Measurements from ENCODE around the gene PRELID3B.

Gene PRELID3B

DNA sequence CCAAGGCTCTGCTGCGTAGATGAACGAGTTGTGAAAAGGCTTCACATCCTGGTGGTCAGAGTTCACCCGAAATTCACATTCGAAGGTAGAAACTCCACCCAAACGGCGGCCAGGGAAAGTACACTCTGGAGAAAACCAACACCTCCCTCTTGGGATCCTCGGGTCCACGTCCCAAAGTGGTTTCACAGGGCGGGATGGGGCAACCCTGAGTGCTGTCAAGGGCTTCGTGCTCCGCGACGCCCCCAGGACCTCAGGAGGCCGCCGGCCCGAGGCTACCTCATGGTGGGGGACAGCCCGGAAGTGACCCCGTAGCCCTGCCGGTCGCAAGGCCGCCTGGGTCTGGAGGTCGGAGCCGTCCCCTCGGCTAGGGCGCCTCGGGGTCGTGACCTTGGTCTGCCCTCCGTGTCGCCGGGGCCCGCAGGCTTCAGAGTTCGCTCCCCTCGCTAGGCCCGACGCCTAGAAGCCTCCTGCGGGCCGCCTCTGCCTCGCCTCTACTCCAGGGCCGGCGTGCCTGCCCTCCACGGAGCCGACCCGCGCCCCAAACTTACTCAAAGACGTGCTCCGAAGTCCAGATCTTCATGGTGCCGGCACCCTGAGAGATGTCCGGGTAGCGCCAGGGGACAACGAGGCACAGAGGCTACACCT, at the start of gene PRELID3B:
PRELID3B (minus strand) TSS at position 636 of the 645 bp plus-strand sequence; CDS start at position 580, 56 bp downstream.
- DNase-seq: no peak

DNA sequence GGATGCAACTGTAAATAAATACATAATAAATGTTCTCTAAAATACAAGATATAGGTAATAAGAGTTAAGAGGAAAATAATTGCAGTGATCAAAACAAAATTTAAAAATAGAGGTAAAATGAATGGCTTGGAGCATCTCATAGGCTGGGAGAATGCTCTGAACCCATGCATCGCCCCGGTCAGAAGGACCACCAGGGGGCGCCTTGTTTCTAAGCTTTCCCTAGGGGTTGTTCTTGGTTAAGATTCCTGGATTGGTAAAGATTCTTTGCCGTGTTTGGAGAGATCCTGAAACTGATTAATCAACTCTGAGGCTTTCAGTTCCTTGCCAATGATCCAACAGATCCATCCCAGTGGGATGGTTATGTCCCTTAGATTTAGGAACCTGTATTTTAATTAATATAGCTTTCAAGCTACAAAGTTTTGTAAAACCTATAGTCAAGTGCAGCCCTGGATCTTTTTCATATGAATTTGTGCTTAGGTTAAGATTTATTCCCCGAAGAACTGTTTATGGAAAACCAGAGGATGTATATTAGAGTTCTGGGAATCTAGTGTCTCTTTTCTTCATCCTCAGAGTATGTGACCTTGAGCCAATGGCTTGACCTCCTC, 45.3 kb upstream of the PRELID3B start:
- peak; percentile 46 for DNase-seq

DNA sequence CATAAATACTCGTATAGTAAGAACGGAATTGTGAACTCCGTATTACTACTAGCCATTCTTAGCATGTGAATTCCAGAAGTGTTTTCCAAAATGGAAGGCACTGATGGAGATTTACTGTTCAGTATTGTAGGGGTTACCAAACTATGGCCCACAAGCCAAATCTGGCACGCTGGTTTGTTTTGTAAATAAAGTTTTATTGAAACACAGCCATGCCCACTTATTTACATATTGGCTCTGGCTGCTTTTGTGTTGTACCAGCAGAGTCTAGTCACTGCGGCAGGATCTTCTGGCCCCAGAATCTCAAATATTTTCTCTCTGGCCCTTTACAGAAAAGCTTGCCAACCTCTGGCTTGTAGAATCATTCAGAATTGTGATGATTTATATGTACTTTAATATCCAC, 44.3 kb upstream of the PRELID3B start:
- no peak for DNase-seq

DNA sequence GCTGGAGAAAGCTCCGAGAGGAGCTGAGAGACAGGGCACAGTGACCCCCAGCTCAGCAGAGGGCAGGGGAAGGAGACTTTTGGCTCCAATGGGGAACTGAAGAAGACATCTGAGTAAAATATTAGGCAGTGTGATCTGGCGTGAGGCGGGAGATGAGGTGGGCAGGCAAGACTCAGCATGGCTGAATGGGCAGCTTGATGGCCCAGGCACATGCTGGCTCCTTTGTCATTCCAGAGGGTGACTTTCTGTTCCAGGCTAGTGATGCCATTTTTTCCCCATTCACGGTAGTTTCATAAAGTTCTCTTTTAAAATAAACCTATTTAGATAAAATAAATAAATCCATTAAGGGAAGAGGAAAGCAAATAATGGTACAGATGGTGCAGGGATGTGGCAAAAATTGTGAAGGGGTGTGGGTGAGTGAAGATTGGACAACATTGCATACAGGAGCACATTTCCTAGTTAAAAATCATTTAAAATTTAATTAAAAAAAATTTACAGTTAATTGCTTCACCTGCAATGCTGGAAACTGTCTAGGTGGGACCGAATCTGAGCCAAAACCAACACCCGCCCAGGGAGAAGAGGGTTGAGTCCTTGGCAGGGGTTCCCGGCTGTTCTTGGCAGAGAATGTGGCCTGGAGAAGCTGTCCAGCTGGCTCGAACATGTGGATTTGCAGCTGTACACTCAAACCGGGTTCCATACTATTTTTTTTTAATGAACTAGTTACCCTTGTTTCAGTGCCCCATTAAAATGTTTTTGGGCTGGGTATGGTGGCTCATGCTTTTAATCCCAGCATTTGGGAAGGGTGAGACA, 41.7 kb upstream of the PRELID3B start:
- DNase-seq: peak; percentile 52

DNA sequence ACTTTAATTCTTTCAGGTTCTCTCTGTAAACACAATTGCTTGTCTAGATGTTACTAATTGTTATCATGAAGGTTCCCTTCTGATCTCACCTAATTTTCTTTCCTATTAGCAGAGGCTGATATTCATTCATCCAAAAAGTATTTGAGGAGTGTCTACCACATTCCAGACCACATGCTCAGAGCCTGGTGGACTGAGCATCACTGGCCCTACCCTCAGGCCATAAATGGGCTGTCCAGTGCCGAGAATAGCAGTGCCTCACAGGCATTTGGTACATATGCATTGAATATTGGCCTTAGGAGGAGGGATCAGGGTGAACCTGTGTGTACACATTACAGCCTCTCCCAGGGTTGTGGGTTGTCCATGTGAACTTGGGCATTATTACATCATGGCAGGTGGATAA, 40.4 kb upstream of the PRELID3B start:
- no peak for DNase-seq

DNA sequence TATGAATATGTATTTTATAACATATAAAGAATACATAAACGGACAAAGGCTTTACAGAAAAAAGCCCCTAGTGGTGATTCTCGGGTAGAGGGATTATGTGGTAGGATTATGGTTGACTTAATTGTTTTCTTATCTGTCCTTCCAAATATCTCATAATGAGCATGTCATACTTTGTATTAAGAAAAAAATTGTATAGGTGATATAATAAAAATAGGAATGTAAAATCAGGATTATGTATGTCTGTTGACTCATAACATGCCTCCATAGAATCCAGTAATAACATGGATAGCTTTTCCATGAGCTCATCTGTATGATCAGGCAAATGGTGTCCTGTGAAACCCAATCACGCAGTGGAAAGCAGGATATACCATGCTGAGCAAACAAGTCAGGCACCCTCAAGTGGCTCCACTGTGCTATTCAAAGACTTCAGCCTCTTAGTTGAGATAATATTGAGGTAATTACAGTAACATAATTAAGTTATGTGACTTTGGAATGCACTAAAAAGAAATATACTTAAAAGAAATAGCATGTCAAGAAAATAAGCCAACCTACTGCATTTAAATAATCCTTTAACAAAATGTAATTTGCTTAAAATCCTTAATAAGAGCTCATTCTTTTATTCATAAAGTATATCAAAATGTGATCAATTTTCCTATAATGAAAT, 39.6 kb upstream of the PRELID3B start:
- DNase-seq: peak; percentile 6

DNA sequence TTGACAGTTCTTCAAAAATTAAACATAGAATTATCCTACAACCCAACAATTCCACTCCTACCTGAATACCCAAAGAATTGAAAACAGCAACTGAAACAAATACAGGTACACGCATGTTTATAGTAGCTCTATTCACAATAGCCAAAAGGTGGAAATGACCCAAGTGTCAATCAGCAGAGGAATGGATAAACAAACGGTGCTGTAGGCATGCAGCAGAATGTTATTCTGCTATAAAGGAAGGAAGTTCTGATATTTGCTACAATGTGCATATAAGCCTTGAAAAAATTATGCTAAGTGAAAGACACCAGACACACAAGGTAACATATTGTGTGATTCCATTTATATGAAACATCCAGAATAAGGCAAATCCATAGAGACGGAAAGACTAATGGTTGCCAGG, 38.5 kb upstream of the PRELID3B start:
- no peak for DNase-seq

DNA sequence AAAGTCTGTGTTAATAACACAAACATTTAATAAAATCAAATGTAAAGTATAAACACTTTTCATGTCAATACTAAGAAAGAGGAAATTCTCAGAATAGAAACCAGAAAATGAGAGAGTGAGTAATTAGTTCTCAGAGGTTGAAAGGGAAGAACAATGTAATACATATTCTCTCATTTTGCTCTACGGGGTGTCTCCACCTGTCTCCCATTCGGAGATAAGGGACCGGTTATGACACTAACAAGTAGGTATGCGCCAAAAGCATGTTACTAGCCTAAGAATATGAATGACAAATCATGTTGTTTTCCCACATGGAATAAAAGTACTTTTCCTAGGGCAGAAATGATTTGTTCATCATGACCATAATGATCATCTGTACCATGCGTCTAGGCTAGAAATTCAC, 35.6 kb upstream of the PRELID3B start:
- DNase-seq: no peak

DNA sequence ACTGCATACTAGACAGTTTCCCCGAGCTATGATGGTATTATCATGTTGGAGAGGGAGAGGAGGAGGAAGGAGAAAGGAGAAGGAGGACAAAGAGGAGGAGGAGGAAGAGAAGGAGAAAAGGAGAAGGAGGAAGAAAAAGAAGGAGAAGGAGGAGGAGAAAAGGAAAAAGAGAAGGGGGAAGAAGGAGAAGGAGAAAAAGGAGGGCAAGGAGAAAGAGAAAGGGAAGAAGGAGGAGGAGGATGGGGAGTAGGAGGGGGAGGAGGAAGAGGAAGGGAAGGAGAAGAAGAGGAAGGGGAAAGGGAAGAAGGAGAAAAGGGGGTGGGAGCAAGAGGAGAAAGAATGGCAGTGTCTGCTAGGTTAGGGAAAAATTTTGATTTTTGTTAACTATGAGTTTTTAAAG, 35.1 kb upstream of the PRELID3B start:
- DNase-seq: no peak

DNA sequence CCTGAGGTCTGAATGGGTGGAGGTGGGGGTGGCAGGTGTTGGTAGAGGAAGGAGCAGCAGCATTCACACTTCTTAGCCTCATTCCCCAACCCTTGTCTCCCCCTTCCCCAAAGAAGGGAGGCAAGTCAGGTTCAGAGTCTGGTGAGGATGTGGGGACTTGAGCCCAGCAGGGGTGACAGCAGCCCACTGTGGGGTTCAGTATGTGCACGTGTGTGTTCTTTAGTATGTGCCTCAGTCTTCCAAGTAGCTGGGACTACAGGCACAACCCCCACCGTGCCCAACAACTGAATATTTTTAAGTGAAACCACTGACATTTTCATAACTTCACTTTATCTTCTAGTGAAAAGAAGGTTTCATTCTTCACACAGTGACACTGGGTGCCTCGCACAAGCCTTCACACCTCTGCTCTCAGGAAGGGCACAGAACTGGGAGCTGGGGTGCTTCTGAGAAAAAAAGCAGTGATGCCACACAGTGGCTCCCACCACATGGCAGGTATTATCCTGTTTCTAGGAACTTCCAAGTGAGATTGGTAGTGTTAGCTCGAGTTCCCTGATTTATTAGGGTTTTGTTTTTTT, 33.4 kb upstream of the PRELID3B start:
- no peak for DNase-seq

DNA sequence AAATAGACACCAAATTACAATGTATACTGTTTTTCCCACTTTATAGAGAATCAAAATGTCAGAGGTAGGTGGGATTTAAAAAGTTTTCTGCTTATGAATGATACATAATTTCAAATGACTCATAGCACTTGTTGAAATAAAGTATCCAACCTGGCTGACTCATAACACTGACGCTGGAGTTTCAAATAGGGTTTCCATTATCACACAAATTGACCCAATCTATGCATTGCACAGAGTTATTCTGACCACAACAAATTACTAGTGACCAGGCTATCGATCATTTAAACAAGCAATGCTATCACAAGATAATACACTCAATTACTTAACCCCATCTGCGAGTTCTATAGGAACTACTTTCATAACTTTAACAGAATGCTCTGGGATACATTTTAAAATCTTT, 31.9 kb upstream of the PRELID3B start:
- no peak for DNase-seq

DNA sequence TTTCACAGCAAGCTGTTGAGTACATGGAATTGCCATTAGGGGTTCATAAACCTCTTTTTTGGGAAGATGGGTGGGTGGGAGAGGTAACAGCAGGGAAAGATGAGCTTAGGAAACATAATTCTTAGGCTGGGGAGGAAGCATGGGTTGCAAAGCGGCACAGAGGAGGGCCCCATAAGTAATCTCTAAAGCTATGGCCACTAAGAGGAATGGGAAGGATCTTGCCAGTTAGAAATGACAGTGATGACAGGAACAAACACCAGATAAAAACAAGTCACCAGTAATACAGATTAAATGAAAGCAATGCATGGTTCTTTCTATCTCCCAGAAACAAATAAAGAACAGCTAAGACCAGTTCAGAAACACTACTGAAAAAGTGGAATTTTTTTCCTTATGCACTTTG, 31.0 kb upstream of the PRELID3B start:
- DNase-seq: no peak

DNA sequence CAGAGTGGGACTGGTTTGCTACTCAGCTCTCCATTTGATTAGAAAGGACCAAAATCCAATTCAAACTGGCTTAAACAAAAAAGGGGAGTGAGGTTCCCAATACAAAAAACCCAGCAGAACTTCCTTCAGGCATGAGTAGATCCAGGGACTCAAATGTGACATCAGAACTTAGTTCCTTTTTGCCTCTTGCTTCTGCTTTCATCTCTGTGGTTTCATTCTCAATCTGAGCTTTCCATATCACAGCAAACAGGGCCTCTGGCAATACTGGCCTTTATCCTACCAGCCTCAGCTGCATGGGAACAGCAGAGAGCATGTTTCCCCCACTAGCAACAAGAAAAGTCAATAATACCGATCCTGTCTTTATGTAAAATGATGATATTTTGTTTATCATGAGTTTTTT, 28.6 kb upstream of the PRELID3B start:
- DNase-seq: no peak

DNA sequence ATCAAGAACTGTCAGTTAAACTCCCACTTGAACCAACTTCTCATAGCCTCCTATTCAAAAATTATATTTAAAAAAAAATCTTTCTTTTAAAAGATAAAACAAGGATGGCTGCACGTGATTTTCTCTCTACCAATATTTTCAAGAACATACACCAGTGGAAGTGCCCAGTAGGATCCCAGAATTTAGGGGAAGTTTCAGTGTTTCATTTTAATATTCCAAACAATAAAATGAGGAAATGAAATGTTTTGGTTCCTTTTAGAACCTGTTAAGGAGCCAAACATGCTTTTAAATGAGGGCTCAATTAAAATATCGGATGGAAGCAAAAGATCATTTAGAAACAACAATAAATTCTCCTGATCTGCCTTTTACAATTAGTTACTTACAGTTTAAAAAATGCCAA, 26.4 kb upstream of the PRELID3B start:
- no peak for DNase-seq

DNA sequence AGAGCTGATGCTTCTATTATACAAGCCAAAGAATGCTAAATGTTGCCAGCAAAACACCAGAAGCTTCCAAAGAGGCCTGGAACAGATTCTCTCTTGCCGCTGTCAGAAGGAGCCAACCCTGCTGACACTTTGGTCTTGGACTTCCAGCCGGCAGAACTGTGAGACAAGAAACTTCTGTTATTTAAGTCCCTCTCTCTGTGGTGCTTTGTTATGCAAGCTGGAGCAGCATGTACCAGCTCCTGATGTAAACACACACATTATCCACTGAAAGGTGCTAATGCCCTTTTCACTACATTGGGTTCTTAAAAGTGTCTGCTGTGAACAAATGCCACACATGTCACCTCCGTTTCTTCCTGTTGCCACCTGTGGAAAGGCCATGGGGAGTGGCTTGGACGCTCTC, 25.9 kb upstream of the PRELID3B start:
- DNase-seq: no peak

DNA sequence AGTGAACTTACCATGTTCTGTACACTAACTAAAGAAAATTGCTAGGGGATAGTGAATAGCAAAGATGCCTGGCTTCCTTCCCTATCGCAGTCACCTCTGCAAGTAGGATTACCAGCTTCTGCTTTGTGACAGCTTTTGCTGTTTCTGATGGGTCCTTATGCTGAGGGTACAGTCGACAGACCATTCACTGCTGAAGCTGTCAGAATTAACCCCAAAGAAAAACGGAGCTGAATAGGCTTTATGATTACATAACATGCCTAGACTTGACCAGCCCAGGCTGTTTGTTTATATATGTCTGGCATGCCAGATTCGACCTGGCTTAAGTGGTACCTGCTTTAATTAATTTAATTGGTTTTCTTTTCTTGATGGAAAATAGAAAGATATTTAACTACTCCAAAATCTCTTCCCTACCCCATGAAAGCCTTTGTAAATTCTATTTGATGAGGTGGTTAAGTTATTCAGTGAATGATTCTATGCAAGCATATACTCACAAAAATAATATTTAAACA, 21.7 kb upstream of the PRELID3B start:
- DNase-seq: no peak

DNA sequence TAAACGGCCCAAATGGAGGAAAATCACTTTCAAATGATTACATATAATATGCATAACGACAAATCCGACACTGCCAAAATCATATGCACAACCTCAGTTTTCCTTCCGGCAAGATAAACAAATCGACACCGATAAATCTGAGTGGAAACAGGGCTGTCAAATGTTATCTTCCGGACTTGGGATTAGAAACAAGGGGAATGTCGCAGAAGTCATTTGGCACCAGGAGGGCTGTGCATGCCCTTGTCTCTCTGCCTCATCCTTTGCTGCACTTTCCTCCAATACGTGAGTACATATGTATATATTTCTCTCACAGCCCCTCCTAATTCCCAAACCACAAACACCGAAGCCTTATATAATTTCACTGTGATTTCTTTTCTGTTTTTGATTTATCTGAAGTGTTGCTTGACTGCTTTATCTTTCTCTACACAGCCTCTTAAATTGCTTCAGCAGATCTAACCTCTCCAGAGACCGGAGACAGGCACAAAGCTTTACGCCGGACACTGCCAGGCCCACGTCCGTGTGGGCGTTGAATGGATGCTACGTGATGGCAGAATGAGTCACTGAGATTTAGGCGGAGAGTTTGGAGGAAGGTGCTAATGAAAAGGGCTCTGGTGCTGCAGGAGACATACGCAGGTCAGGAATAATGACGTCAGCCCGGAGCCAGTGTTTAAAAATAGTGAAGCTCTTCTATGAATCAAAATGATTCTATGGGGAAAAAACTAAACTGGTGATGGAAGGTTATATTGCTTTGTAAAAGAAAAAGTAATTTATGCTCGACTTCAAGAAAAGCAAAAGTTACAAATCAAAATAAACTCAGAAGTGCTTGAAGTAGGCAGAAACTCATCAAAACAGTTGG, 21.0 kb upstream of the PRELID3B start:
- no peak for DNase-seq

DNA sequence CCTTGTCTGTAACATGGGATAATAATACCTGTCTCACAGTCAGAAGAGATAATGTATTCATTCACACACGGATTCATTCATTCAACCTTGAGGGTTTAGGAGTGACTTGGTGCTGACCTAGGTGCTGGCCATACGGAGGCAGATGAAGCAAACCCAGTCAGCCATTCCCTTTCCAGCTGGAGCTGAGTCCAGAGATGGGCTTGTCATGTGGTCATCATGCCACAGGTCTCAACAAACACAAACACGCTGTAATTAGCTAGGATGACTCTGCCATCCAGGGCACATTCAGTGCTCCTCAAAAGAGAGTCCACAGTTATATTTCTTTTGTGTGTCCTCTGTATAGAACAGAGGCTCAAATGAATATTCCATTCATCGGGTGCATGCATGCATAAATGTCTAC, 19.5 kb upstream of the PRELID3B start:
- no peak for DNase-seq

DNA sequence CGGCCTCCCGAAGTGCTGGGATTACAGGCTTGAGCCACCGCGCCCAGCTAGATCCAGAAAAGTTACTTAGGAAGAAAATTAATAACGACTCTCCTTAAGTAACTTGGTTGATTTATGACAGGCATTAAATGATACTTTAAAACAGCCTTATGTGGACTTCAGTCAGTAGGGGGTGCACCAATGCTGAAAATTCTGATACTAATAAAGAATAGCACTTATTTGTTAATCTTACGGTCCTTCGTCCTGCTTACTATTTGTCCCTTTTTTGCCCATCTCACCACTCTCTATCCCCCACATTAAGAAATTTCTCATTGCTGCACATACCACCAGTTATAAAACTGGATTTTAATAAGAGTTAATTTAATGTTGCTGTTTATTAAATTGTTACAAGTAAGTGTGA, 12.7 kb upstream of the PRELID3B start:
- DNase-seq: no peak

DNA sequence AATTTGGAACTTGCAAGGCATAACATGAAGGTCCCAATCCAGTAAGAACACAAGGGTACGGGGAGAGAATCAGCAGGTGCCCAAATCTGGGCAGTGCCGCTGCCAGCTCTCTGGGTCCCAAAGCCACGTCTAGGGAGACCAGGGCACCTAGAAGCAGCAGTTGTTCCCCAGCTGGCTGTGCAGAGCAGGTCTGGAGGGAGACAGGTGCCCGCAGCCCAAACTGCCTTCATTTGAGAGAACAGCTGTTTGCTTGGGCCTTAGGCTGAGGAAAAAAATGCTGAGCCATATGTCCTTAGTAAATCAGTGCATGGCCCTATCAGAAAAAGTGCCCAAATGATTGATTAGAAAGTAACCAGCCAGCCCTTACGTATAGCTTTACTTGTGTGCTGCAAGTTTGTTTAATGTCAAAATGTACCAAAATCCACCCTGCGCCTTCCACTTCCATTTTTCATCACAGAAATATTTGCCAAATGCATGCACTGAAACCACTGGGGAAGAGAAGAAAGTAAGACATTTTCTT, 9.1 kb upstream of the PRELID3B start:
- no peak for DNase-seq

DNA sequence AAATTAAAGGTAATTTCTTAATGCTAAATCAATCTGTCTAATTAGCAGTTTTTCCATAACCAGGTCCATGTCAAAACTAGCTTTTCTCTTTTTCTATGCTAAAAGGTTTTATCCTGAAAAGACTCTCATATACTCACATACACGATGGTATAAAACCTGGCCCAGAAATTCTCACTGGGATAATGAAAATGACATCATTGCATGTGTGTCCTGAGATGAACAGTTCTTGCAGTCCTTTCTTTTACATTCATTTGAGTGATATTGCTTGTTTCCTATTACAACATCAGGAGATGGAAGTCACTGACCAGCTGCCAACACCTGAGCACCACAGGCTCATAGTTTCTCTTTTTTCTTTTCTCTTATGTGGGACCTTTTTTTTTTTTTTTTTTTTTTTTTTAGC, 7.9 kb upstream of the PRELID3B start:
- no peak for DNase-seq

DNA sequence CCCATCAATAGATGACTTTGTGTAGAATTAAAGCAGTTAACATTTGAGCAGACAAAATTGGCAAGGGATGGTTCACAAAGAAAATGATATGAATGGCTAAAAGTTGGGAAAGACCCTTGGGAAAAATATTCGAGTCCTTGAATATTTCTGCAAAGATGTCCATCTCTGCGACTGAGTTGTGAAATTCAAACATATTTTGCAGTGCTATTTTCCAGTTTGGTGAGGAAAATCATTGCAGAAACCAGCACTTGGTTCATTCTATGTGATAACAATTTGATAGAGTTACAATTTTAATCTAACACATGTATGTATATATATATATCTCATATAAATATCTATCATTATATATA, 6.1 kb upstream of the PRELID3B start:
- DNase-seq: no peak
